ENCODE measurements around the gene CDC42BPB. TPM values are rescaled to one million over a fixed set of nuclear protein-coding genes. Genes with fewer than 3 reads are reported as not detected.

Gene CDC42BPB
- total RNA-seq, 1 experiment from 2014 or later: 84.4 TPM

DNA sequence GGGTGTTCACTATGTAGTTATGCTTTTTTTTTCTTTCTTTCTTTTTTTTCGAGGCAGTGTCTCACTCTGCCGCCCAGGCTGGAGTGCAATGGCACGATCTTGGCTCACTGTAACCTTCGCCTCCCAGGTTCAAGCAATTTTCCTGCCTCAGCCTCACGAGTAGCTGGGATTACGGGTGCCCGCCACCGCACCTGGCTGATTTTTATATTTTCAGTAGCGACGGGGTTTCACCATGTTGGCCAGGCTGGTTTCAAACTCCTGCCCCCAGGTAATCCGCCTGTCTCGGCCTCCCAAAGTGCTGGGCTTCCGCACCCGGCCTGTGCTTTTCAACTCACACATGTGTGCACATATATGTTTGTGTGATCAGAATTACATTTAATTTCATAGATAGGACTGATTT is 173.8 kb downstream of the CDC42BPB start:
- Histone ChIP-seq H3K4me1 (ENCODE audit: control insufficient read depth, insufficient read depth, low read length) (no peaks in the 10 kb centered on the region), H3K9me3 (ENCODE audit: control insufficient read depth, insufficient read depth, low read depth, low read length) (no peaks in the 10 kb centered on the region), H3K27me3 (ENCODE audit: control insufficient read depth, insufficient read depth, low read length) (no peaks in the 10 kb centered on the region), H3K4me3 (ENCODE audit: low read depth in 2 of 2, low read length in 2 of 2) (no peak overlapping the region), H3K27ac (ENCODE audit: low read length) (no peak overlapping the region), H3K36me3 (ENCODE audit: control insufficient read depth, insufficient read depth, low read length) (no peaks in the 10 kb centered on the region; the same call in none of the 2 replicates)
- ATAC-seq: no peak
- CTCF ChIA-PET: no interaction called here
- no TSS peak for BruUV-seq (replicated peaks)
- no peak for DNase-seq (ENCODE audit: low read depth, low spot score)
- no peak for TF ChIP-seq POLR2AphosphoS5 (IDR thresholded peaks at IDR 0.05; ENCODE audit: low read depth, low read length)
- POLR2A ChIA-PET: no interaction called here
- intact Hi-C loops (cut with micrococcal nuclease; ENCODE audit: unreplicated experiment): no loop called here
- in situ Hi-C loops (cut with HindIII; ENCODE audit: low pct_unique_long_range_greater_than_20kb, low sequenced_read_pairs): no loop called here

DNA sequence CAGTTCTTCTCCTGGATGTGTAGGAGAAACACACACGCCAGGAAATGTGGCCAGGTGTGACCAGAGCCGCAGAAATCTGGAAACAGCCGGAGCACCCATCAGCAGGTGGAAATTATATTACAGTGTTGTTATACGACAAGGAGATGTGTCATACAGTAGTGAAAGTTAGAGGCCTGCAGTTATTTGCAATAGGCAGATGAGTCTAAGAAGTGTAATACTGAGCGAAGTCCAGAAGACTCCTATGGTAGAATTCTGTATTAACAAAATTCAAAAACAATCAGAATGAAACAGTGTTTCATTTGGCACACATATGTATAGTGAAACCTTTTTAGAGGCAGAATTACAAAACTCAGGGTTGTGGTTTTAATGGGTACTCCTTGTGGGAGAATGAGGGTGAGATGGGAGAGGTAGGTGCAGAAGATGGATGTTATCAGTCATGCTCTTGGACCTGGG is 174.2 kb downstream of the CDC42BPB start:
- Histone ChIP-seq H3K4me3 (ENCODE audit: low read depth in 2 of 2, low read length in 2 of 2) (no peak overlapping the region), H3K27me3 (ENCODE audit: control insufficient read depth, insufficient read depth, low read length) (no peaks in the 10 kb centered on the region), H3K9me3 (ENCODE audit: control insufficient read depth, insufficient read depth, low read depth, low read length) (no peaks in the 10 kb centered on the region), H3K4me1 (ENCODE audit: control insufficient read depth, insufficient read depth, low read length) (no peaks in the 10 kb centered on the region), H3K27ac (ENCODE audit: low read length) (no peak overlapping the region), H3K36me3 (ENCODE audit: control insufficient read depth, insufficient read depth, low read length) (no peaks in the 10 kb centered on the region; the same call in none of the 2 replicates)
- BruUV-seq (replicated peaks): no TSS peak
- ChIA-PET CTCF (no interaction called here), POLR2A (no interaction called here)
- intact Hi-C loops (cut with micrococcal nuclease; ENCODE audit: unreplicated experiment): no loop called here
- ATAC-seq: no peak
- TF ChIP-seq, protein P1, sequence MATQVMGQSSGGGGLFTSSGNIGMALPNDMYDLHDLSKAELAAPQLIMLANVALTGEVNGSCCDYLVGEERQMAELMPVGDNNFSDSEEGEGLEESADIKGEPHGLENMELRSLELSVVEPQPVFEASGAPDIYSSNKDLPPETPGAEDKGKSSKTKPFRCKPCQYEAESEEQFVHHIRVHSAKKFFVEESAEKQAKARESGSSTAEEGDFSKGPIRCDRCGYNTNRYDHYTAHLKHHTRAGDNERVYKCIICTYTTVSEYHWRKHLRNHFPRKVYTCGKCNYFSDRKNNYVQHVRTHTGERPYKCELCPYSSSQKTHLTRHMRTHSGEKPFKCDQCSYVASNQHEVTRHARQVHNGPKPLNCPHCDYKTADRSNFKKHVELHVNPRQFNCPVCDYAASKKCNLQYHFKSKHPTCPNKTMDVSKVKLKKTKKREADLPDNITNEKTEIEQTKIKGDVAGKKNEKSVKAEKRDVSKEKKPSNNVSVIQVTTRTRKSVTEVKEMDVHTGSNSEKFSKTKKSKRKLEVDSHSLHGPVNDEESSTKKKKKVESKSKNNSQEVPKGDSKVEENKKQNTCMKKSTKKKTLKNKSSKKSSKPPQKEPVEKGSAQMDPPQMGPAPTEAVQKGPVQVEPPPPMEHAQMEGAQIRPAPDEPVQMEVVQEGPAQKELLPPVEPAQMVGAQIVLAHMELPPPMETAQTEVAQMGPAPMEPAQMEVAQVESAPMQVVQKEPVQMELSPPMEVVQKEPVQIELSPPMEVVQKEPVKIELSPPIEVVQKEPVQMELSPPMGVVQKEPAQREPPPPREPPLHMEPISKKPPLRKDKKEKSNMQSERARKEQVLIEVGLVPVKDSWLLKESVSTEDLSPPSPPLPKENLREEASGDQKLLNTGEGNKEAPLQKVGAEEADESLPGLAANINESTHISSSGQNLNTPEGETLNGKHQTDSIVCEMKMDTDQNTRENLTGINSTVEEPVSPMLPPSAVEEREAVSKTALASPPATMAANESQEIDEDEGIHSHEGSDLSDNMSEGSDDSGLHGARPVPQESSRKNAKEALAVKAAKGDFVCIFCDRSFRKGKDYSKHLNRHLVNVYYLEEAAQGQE (IDR thresholded peaks at IDR 0.05; ENCODE audit: insufficient read depth in 1 of 2, low read depth in 2 of 2, low read length in 1 of 2): no peak
- no peak for TF ChIP-seq SIN3A (IDR thresholded peaks at IDR 0.05; ENCODE audit: borderline replicate concordance, insufficient read depth, low read depth, low read length)
- TF ChIP-seq TCF7L2 (IDR thresholded peaks at IDR 0.05; ENCODE audit: low read depth, low read length): no peak
- TF ChIP-seq POLR2AphosphoS5 (IDR thresholded peaks at IDR 0.05; ENCODE audit: low read depth, low read length): no peak
- TF ChIP-seq, protein P2, sequence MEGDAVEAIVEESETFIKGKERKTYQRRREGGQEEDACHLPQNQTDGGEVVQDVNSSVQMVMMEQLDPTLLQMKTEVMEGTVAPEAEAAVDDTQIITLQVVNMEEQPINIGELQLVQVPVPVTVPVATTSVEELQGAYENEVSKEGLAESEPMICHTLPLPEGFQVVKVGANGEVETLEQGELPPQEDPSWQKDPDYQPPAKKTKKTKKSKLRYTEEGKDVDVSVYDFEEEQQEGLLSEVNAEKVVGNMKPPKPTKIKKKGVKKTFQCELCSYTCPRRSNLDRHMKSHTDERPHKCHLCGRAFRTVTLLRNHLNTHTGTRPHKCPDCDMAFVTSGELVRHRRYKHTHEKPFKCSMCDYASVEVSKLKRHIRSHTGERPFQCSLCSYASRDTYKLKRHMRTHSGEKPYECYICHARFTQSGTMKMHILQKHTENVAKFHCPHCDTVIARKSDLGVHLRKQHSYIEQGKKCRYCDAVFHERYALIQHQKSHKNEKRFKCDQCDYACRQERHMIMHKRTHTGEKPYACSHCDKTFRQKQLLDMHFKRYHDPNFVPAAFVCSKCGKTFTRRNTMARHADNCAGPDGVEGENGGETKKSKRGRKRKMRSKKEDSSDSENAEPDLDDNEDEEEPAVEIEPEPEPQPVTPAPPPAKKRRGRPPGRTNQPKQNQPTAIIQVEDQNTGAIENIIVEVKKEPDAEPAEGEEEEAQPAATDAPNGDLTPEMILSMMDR (IDR thresholded peaks at IDR 0.05): no peak
- DNase-seq (ENCODE audit: low read depth, low spot score): no peak
- in situ Hi-C loops (cut with HindIII; ENCODE audit: low pct_unique_long_range_greater_than_20kb, low sequenced_read_pairs): no loop called here

Other genes starting within 250 kb of the CDC42BPB start
- 0.44 TPM for gene AMN, start 134.9 kb downstream of the CDC42BPB start, total RNA-seq (2021; ENCODE audit: unreplicated experiment)
- gene LBHD2, start 26.7 kb upstream of the CDC42BPB start, total RNA-seq (2021; ENCODE audit: unreplicated experiment): not detected
- gene EXOC3L4, start 37.2 kb upstream of the CDC42BPB start, total RNA-seq (2021; ENCODE audit: unreplicated experiment): 2.6 TPM
- 491 TPM for gene TNFAIP2, start 65.9 kb upstream of the CDC42BPB start, total RNA-seq (2021; ENCODE audit: unreplicated experiment)

Measured in Panc1 (cell line).